Hepatocyte (in vitro differentiated cells): Measurements from ENCODE around the gene SUGCT. TPM values are rescaled to one million over a fixed set of nuclear protein-coding genes. Genes with fewer than 3 reads are reported as not detected.

Experiments used
- DNase-seq: peaks from one replicate; pipeline ENCODE4 v3.0.0-alpha.2; 2016; ENCODE audit warnings: low spot score
- H2AFZ ChIP-seq: fragments of 200-600 bp; sonication (generic); 2 replicates; pipeline ENCODE4 v1.6.0; 2016; ENCODE audit warnings: antibody characterized with exemption, mild to moderate bottlenecking
- H3K27ac ChIP-seq: fragments of 200-600 bp; sonication (generic); 2 replicates; pipeline ENCODE4 v1.5.1; 2016; ENCODE audit warnings: mild to moderate bottlenecking
- H3K27me3 ChIP-seq: fragments of 200-600 bp; sonication (generic); 2 replicates; pipeline ENCODE4 v1.6.1; 2016
- H3K36me3 ChIP-seq: fragments of 200-600 bp; sonication (generic); replicated peaks from 2 replicates; pipeline ENCODE4 v1.5.1; 2016; ENCODE audit warnings: low read depth; ENCODE audit not compliant: insufficient read depth
- H3K4me1 ChIP-seq: fragments of 200-600 bp; sonication (generic); 2 replicates; pipeline ENCODE4 v1.5.1; 2016; ENCODE audit warnings: mild to moderate bottlenecking, moderate library complexity; ENCODE audit not compliant: insufficient read depth
- H3K4me2 ChIP-seq: fragments of 200-600 bp; sonication (generic); 2 replicates; pipeline ENCODE4 v1.6.0; 2016
- H3K4me3 ChIP-seq: fragments of 200-600 bp; sonication (generic); 2 replicates; pipeline ENCODE4 v1.5.1; 2016; ENCODE audit warnings: mild to moderate bottlenecking
- H3K79me2 ChIP-seq: fragments of 200-600 bp; sonication (generic); 2 replicates; pipeline ENCODE4 v1.6.0; 2017; ENCODE audit warnings: mild to moderate bottlenecking
- H3K9me2 ChIP-seq: fragments of 200-600 bp; sonication (generic); replicated peaks from 2 replicates; pipeline ENCODE4 v1.6.0; 2017; ENCODE audit warnings: mild to moderate bottlenecking; ENCODE audit not compliant: insufficient read depth
- H3K9me3 ChIP-seq: fragments of 200-600 bp; sonication (generic); 2 replicates; pipeline ENCODE4 v1.5.1; 2016; ENCODE audit warnings: low read depth, mild to moderate bottlenecking
- H4K20me1 ChIP-seq: fragments of 200-600 bp; sonication (generic); 2 replicates; pipeline ENCODE4 v1.6.0; 2016; ENCODE audit warnings: mild to moderate bottlenecking; ENCODE audit not compliant: insufficient read depth, poor library complexity, severe bottlenecking
- CTCF ChIP-seq: fragments of 200-600 bp; sonication (generic); IDR thresholded peaks from 2 replicates; pipeline ENCODE4 v1.5.1; 2016; ENCODE audit warnings: antibody characterized with exemption, mild to moderate bottlenecking; ENCODE audit not compliant: poor library complexity
- EZH2 ChIP-seq: fragments of 200-600 bp; sonication (generic); IDR thresholded peaks from 2 replicates; pipeline ENCODE4 v1.6.1; 2016; ENCODE audit warnings: antibody characterized with exemption, mild to moderate bottlenecking, borderline replicate concordance
- EZH2phosphoT487 ChIP-seq: fragments of 200-600 bp; sonication (generic); IDR thresholded peaks from one replicate; pipeline ENCODE4 v1.6.1; 2018; ENCODE audit warnings: antibody characterized with exemption, mild to moderate bottlenecking, low read depth, moderate library complexity; ENCODE audit not compliant: unreplicated experiment, severe bottlenecking
- WGBS: methylation state at CpG from one replicate; pipeline ENCODE4 v1.1.6; 2016; ENCODE audit warnings: low lambda C conversion rate; ENCODE audit errors: missing lambda C conversion rate; 5-methylcytosine and 5-hydroxymethylcytosine counted together
- polyA plus RNA-seq: library from polyadenylated mRNA; unstranded; fragments of >200 nt; fragmentation: Nextera tagmentation; extraction: Ambion mirVana; gene quantifications from 2 replicates; pipeline ENCODE4 v1.2.1, GENCODE V29; 2016
- total RNA-seq: library from RNA; depleted of rRNA; stranded (reverse); fragments of >200 nt; gene quantifications from 2 replicates; pipeline ENCODE4 v1.2.3, GENCODE V29; 2014

The SUGCT gene
- total and polyA plus RNA-seq, 2 experiments from 2014 or later, result 5.1 to 12.0 TPM

- no peaks in the 10 kb centered on the region for H4K20me1 ChIP-seq
- no peak overlapping the region for H3K4me3 ChIP-seq
- no peaks in the 10 kb centered on the region for H3K27me3 ChIP-seq
- TF ChIP-seq EZH2, result no peak
- TF ChIP-seq EZH2phosphoT487, result no peak
- TF ChIP-seq CTCF, result no peak
- no peak overlapping the region for H3K27ac ChIP-seq
- H3K4me1 ChIP-seq, result peaks cover 3% of the 10 kb centered on the region
- H3K9me2 ChIP-seq, result no peaks in the 10 kb centered on the region
- no peaks in the 10 kb centered on the region for H3K9me3 ChIP-seq
- H3K36me3 ChIP-seq, result no peaks in the 10 kb centered on the region
- WGBS, result 92% methylated on average over 4 of the region's 4 CpGs
- H2AFZ ChIP-seq, result no peak overlapping the region
- no peak overlapping the region for H3K4me2 ChIP-seq
- no peak for DNase-seq
- peaks cover 6% of the 10 kb centered on the region for H3K79me2 ChIP-seq
Measured at GRCh38 chr7:40099837-40100236, 35.0 kb upstream of the SUGCT start.

- H4K20me1 ChIP-seq, result no peaks in the 10 kb centered on the region
- 87% methylated on average over 3 of the region's 3 CpGs for WGBS
- no peak overlapping the region for H3K27ac ChIP-seq
- DNase-seq, result no peak
- H3K4me3 ChIP-seq, result no peak overlapping the region
- H3K4me1 ChIP-seq, result peaks cover 3% of the 10 kb centered on the region
- no peaks in the 10 kb centered on the region for H3K9me2 ChIP-seq
- no peak overlapping the region for H2AFZ ChIP-seq
- H3K27me3 ChIP-seq, result no peaks in the 10 kb centered on the region
- H3K36me3 ChIP-seq, result no peaks in the 10 kb centered on the region
- H3K79me2 ChIP-seq, result peaks cover 6% of the 10 kb centered on the region
- H3K9me3 ChIP-seq, result no peaks in the 10 kb centered on the region
- TF ChIP-seq EZH2, result no peak
- no peak for TF ChIP-seq EZH2phosphoT487
- no peak for TF ChIP-seq CTCF
- H3K4me2 ChIP-seq, result no peak overlapping the region
Measured at GRCh38 chr7:40101201-40101600, 33.6 kb upstream of the SUGCT start.

GRCh38 chr7:40102897-40103296 is 31.9 kb upstream of the SUGCT start:
- H4K20me1 ChIP-seq, result no peaks in the 10 kb centered on the region
- H3K9me3 ChIP-seq, result no peaks in the 10 kb centered on the region
- no peak overlapping the region for H3K27ac ChIP-seq
- 66% methylated on average over 2 of the region's 2 CpGs for WGBS
- no peaks in the 10 kb centered on the region for H3K9me2 ChIP-seq
- no peak for DNase-seq
- TF ChIP-seq EZH2, result no peak
- no peak for TF ChIP-seq EZH2phosphoT487
- no peak for TF ChIP-seq CTCF
- no peak overlapping the region for H2AFZ ChIP-seq
- H3K36me3 ChIP-seq, result no peaks in the 10 kb centered on the region
- no peaks in the 10 kb centered on the region for H3K79me2 ChIP-seq
- peaks cover 3% of the 10 kb centered on the region for H3K4me1 ChIP-seq
- no peak overlapping the region for H3K4me3 ChIP-seq
- no peak overlapping the region for H3K4me2 ChIP-seq
- H3K27me3 ChIP-seq, result no peaks in the 10 kb centered on the region

- Histone ChIP-seq H3K9me3 (no peaks in the 10 kb centered on the region), H2AFZ (no peak overlapping the region), H3K36me3 (no peaks in the 10 kb centered on the region), H3K27me3 (no peaks in the 10 kb centered on the region), H3K4me1 (no peaks in the 10 kb centered on the region), H3K4me3 (no peak overlapping the region), H3K27ac (no peak overlapping the region), H3K9me2 (no peaks in the 10 kb centered on the region), H3K79me2 (no peaks in the 10 kb centered on the region), H4K20me1 (no peaks in the 10 kb centered on the region), H3K4me2 (no peak overlapping the region)
- DNase-seq, result no peak
- WGBS, result 43% methylated on average over 4 of the region's 4 CpGs
- TF ChIP-seq EZH2phosphoT487 (no peak), CTCF (no peak), EZH2 (no peak)
Measured at GRCh38 chr7:40105879-40106473, 28.8 kb upstream of the SUGCT start.
